Measurements from ENCODE around the gene DIPK2A. TPM values are rescaled to one million over a fixed set of nuclear protein-coding genes. Genes with fewer than 3 reads are reported as not detected.

DIPK2A gene
- polyA plus RNA-seq, 4 donors = 37.8 to 54.2 (median 44.1) TPM

DNA sequence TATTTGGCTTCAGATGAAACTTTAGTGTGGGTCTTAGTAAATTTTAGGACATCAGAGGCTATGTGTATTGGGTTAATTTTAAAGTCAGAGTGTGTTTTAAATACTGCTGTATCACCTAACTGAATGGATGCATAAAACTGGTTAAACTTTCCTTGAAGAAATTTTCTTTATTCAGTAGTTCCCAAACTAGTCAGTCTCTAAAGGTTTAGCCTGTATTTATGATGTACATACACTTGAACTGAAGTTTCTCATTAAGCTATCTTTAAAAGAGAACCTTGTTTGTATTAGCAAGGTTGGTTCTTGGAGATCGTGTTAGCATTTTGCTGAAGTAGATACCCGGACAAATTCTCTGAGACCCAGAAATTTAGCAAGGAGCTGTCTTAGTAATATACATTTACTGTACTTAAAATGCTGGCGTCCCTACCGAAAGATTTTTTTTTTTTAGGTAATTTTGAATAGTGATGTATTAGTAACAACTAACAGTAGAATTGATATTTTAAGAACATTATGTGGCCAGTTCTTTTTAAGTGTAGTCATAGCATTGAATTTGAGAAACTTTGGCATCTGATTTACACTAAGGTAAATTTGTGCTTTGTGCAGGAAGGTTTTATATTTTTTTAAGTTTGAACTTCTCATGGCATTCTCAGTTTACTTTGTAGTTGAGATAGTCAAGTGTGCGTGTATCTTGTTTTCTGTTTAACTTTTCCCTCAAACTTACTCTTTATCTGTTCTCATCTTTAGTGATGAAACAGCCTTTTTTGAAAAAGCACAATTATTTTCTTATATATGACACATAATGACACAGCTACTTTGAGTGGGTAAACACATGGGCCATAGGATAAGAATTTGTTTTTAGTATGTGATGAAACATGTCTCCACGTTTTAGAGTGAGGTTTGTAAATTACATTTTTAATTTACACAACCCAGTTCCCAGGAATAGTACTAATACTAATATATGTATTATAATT lies 2.9 kb downstream of the DIPK2A start:
- DNase-seq (ENCODE audit: low read depth in 4 of 4, low spot score in 3 of 4) = no peak

GRCh38 chr3:143975554-143976152 lies 4.0 kb downstream of the DIPK2A start:
- peak in 2 of 4 donors; percentile 14 to 33 for DNase-seq (ENCODE audit: low read depth in 4 of 4, low spot score in 3 of 4)

GRCh38 chr3:143977341-143978262 lies 6.0 kb downstream of the DIPK2A start:
- no peak for DNase-seq (ENCODE audit: low read depth in 4 of 4, low spot score in 3 of 4)

- no peak for DNase-seq (ENCODE audit: low read depth in 4 of 4, low spot score in 3 of 4)
These were observed 6.6 kb downstream of the DIPK2A start for GRCh38 chr3:143978263-143978631.

DNA sequence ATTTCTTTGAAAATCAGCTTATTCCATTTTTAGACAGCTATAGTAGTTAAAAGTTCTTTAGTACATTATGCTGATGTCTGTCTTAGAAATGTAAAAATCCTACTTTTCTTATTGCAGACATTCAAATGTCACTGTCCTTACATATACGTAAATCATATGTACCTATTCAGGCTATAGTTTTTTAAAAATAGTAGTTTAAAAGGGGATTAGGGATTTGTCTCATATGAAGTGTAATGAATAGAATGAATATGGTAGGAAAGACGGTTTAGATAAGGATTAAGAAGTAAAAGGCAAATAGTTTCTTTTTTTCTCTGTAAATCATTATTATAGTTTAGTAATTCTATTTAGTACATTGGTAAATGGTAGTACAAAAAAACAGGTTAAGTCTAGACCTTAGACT lies 7.4 kb downstream of the DIPK2A start:
- DNase-seq (ENCODE audit: low read depth in 4 of 4, low spot score in 3 of 4) = no peak

DNA sequence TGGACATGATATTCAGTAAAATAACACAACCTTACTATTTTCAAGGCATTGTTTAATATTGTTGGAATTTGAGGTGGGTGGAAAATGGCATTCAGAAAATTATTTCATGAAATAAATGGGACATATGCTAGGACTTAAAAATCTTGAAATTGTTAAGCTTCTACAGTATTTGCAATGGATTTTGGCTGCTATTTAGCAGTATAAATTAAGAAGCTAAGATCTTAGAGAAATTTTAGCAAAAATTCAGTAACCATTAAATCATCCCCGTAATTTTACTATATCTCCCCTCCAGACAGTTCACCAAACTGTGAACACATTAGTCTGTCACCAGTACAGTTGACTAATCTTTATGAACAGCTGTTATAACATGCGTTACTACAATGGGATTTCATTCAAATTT lies 8.2 kb downstream of the DIPK2A start:
- DNase-seq (ENCODE audit: low read depth in 4 of 4, low spot score in 3 of 4) = no peak

GRCh38 chr3:143988306-143988705 lies 16.7 kb downstream of the DIPK2A start:
- no peak for DNase-seq (ENCODE audit: low read depth in 4 of 4, low spot score in 3 of 4)

DNA sequence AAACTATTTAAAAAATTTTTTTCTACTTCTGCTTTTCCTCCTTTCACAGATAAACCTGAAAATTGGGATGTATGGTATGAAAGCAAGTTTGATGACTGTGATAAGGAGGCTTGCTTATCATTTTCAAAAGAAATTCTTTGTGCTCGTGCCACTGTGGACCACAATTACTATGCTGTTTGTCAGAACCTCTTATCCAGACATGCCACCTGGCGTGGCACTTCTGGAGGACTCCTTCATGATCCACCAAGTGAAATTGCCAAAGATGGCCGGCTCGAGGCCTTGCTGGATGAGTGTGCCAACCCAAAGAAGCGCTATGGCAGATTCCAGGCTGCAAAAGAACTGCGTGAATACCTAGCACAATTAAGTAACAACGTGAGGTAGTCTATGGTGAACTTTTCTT lies 17.8 kb downstream of the DIPK2A start:
- no peak for DNase-seq (ENCODE audit: low read depth in 4 of 4, low spot score in 3 of 4)

- no peak for DNase-seq (ENCODE audit: low read depth in 4 of 4, low spot score in 3 of 4)
These were observed 20.1 kb downstream of the DIPK2A start for GRCh38 chr3:143991713-143992112.

- no peak for DNase-seq (ENCODE audit: low read depth in 4 of 4, low spot score in 3 of 4)
These were observed 26.6 kb downstream of the DIPK2A start for GRCh38 chr3:143998266-143998665.

DNA sequence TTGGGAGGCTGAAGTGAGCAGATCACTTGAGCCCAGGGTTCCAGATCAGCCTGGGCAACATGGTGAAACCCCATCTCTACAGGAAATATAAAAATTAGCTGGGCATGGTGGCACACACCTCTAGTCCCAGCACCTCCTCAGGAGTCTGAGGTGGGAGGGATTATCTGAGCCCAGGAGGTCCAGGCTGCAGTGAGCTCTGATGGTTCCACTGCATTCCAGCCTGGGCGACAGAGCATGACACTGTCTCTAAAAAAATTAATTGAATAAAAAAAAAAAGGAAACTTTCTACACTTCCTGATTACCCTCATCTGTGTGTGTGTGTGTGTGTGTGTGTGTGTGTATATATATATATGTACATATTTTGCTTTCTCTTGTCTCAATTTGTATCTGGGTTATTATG lies 31.4 kb downstream of the DIPK2A start:
- DNase-seq (ENCODE audit: low read depth in 4 of 4, low spot score in 3 of 4) = no peak

DNA sequence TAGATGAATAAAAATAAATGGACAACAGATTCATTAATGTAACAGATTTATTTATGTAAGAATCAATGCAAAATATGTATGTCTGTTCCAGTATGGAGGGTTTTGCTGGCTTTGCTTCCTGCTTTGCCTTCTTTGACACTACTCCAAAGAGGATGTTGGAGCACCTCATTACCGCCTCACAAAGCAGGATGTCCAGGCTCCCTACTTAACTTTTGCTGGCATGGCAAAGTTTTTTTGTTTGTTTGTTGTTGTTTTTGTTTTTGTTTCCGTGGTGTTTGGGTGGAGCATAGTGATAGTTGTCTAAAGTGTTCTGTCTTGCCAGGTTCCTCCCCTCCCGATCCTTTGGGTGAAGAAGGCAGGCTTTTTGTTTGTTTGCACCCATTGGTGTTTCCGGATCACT lies 38.7 kb downstream of the DIPK2A start:
- DNase-seq (ENCODE audit: low read depth in 4 of 4, low spot score in 3 of 4) = no peak

DNA sequence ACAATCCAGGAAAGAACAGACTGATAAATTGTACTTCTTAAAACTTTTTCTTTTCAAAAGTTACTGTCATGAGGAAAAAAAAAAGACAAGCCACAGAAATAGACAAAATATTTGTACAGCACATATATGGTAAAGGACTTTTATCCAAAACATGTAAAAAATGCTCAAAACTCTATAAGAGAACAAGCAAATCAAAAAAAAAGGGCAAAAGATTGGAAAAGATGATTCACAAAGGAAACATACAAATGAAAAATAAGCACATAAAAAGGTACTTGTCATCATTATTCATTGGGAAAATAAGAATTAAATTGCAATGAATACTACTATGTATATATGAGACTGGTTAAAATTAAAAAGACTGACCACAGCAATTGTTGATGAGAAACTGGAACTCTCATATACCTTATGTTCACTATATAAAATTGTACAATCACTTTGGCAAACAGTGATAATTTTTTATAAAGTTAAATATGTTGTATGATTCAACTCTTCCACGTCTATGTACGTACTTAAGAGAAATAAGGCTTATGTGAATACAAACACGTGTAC lies 39.7 kb downstream of the DIPK2A start:
- DNase-seq (ENCODE audit: low read depth in 4 of 4, low spot score in 3 of 4) = no peak

- no peak for DNase-seq (ENCODE audit: low read depth in 4 of 4, low spot score in 3 of 4)
These were observed 43.5 kb downstream of the DIPK2A start for GRCh38 chr3:144015133-144015532.

DNA sequence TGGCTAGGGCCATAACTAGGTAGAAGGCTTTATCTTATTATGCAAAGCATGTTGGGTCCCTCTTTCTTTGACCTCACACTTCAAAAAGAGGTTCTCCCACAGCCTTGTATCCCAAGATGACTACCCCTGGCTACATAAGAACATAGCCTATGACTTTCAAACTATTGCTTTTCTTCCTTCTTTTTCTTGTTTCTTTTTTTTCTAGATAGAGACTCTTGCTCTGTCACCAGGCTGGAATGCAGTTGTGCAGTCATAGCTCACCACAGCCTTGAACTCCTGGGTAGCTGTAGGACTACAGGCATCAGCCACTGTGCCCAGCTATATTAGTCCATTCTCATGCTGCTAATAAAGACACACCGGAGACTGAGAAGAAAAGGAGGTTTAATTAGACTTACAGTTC lies 47.2 kb downstream of the DIPK2A start:
- DNase-seq (ENCODE audit: low read depth in 4 of 4, low spot score in 3 of 4) = no peak

Other genes starting within 250 kb of the DIPK2A start
- 10 to 100 TPM in 1 of 4 donors, 1 to 10 TPM in 3; 4.4 to 12.8 (median 6.4) TPM for gene SLC9A9, start 123.4 kb upstream of the DIPK2A start, polyA plus RNA-seq (ENCODE audit: insufficient read length in 4 of 4)